ENCODE results near the gene PGBD1. TPM values are rescaled to one million over a fixed set of nuclear protein-coding genes. Genes with fewer than 3 reads are reported as not detected.

PGBD1 gene
- total and polyA plus RNA-seq, 2 of the 8 experiments (the other 6 are each of a cell fraction or from before 2014, with no cell fraction given), result 2.5 to 9.2 TPM

- TF ChIP-seq POLR2AphosphoS5 (IDR thresholded peaks at IDR 0.05; ENCODE audit: low read depth, low read length) (no peak), USF2 (IDR thresholded peaks at IDR 0.05; ENCODE audit: low read length) (no peak), POLR2A (IDR thresholded peaks at IDR 0.05; ENCODE audit: control extremely low read depth in 1 of 2, low read depth in 2 of 2, low read length in 2 of 2) (no peak), EP300 (IDR thresholded peaks at IDR 0.05; ENCODE audit: borderline replicate concordance in 1 of 2, low read depth in 2 of 2, low read length in 2 of 2) (no peak), EGR1 (IDR thresholded peaks at IDR 0.05; ENCODE audit: borderline replicate concordance, low read depth, low read length) (peak; percentile 89), CBX5 (IDR thresholded peaks at IDR 0.05; ENCODE audit: low read depth, low read length) (no peak), TAF7 (optimal IDR thresholded peaks at IDR 0.05; ENCODE audit: borderline replicate concordance, low read depth, low read length) (no peak), SP1 (IDR thresholded peaks at IDR 0.05; ENCODE audit: low read depth, low read length) (0 out of 2 replicates have a peak, but pooled peaks have one; percentile 46)
These were observed 29.1 kb upstream of the PGBD1 start, which contains the start of gene ZKSCAN4 (continued) for GRCh38 chr6:28252009-28252975.

Data from H1 (cell line).